GM15510 (cell line): ENCODE data around the gene C19orf38.

ENCODE experiments used
- POLR2A ChIP-seq: IDR thresholded peaks from 3 replicates; pipeline ENCODE4 v1.6.1; 2011; ENCODE audit warnings: borderline replicate concordance; ENCODE audit not compliant: insufficient read length; ENCODE audit errors: extremely low read depth

C19orf38 gene

GRCh38 chr19:10817291-10818038 lies 30.8 kb upstream of the C19orf38 start:
- TF ChIP-seq POLR2A: no peak

- no peak for TF ChIP-seq POLR2A
Measured at GRCh38 chr19:10818301-10819123, 29.7 kb upstream of the C19orf38 start.

- no peak for TF ChIP-seq POLR2A
Measured at GRCh38 chr19:10819124-10820060, 28.8 kb upstream of the C19orf38 start.

GRCh38 chr19:10820173-10820572 lies 28.0 kb upstream of the C19orf38 start:
- TF ChIP-seq POLR2A: no peak

- no peak for TF ChIP-seq POLR2A
Measured at GRCh38 chr19:10823690-10824089, 24.5 kb upstream of the C19orf38 start.

- no peak for TF ChIP-seq POLR2A
Measured at GRCh38 chr19:10826231-10826630, 22.0 kb upstream of the C19orf38 start.

- no peak for TF ChIP-seq POLR2A
Measured at GRCh38 chr19:10826846-10827245, 21.4 kb upstream of the C19orf38 start.

GRCh38 chr19:10828981-10829821 lies 19.0 kb upstream of the C19orf38 start:
- TF ChIP-seq POLR2A: no peak

GRCh38 chr19:10829967-10830366 lies 18.2 kb upstream of the C19orf38 start:
- TF ChIP-seq POLR2A: no peak

- no peak for TF ChIP-seq POLR2A
Measured at GRCh38 chr19:10830370-10830769, 17.8 kb upstream of the C19orf38 start.

- TF ChIP-seq POLR2A: peak; percentile 8
Measured at GRCh38 chr19:10830931-10831779, 17.1 kb upstream of the C19orf38 start.

GRCh38 chr19:10831987-10832938 lies 16.0 kb upstream of the C19orf38 start:
- no peak for TF ChIP-seq POLR2A
